ENCODE data around the gene NDUFA9. TPM values are rescaled to one million over a fixed set of nuclear protein-coding genes. Genes with fewer than 3 reads are reported as not detected.

The NDUFA9 gene
- total RNA-seq, 1 donor from 2014 or later = 93.1 TPM

DNA sequence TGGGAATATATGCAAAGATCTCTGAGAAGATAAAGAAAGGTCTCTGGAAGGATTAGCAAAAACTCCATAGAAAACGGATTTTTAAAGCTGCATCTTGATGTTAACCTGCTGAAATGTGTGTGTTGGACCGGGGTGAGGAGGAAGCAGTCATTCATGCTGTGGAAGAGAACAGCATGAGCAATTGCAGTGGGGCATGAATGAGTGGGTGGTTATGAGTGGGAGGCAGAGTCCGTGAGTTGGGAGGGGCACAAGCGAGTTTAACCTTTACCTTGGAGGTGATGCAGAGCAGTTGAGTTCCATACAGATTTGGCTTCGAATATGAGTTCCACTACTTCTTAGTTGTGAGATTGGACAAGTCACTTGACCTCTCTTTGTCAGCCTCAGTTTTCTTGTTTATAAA is 41.8 kb downstream of the NDUFA9 start:
- no peak for DNase-seq (ENCODE audit: low read depth)

Other genes with a start within 250 kb of the NDUFA9 start
- gene FGF6, start 203.3 kb upstream of the NDUFA9 start, total RNA-seq = not detected in 2 replicates
- gene RAD51AP1, start 110.2 kb upstream of the NDUFA9 start, total RNA-seq = 3.1 and 17.4 TPM in 2 replicates
- gene DYRK4, start 86.9 kb upstream of the NDUFA9 start, total RNA-seq = 30.7 and 34.4 TPM in 2 replicates
- gene AKAP3, start 63 bp upstream of the NDUFA9 start, total RNA-seq = 0.35 and 4.4 TPM in 2 replicates
- gene GALNT8, start 71.3 kb downstream of the NDUFA9 start, total RNA-seq = 0.05 TPM in 1 of 2 replicates, not detected in the other